Neuronal stem cell (in vitro differentiated cells): Measurements from ENCODE around the gene IMPACT.

Source experiments
- DNase-seq: peaks from one replicate; pipeline ENCODE4 v3.0.0-alpha.2; 2013; ENCODE audit warnings: low spot score
- H2AFZ ChIP-seq: one replicate; pipeline ENCODE4 v1.6.1; 2013; ENCODE audit warnings: mild to moderate bottlenecking, low read length, inconsistent platforms
- H2AK5ac ChIP-seq: 2 replicates; pipeline ENCODE4 v1.6.1; 2013; ENCODE audit warnings: low read depth, mild to moderate bottlenecking, inconsistent platforms, low read length, moderate library complexity, mixed read lengths
- H2BK120ac ChIP-seq: 2 replicates; pipeline ENCODE4 v1.6.1; 2013; ENCODE audit warnings: low read depth, mild to moderate bottlenecking, inconsistent platforms, low read length, moderate library complexity, mixed read lengths
- H2BK12ac ChIP-seq: one replicate; pipeline ENCODE4 v1.6.1; 2013; ENCODE audit warnings: low read length, inconsistent platforms
- H2BK15ac ChIP-seq: 2 replicates; pipeline ENCODE4 v1.6.1; 2013; ENCODE audit warnings: mild to moderate bottlenecking, low read length, inconsistent platforms, mixed read lengths
- H2BK5ac ChIP-seq: one replicate; pipeline ENCODE4 v1.6.1; 2013; ENCODE audit warnings: inconsistent platforms, mild to moderate bottlenecking, low read length, moderate library complexity
- H3K14ac ChIP-seq: one replicate; pipeline ENCODE4 v1.6.1; 2013; ENCODE audit warnings: low read length, inconsistent platforms
- H3K18ac ChIP-seq: 2 replicates; pipeline ENCODE4 v1.6.1; 2013; ENCODE audit warnings: low read length, inconsistent platforms
- H3K23ac ChIP-seq: 2 replicates; pipeline ENCODE4 v1.6.1; 2013; ENCODE audit warnings: low read depth, mild to moderate bottlenecking, mixed read lengths, low read length, inconsistent platforms; ENCODE audit not compliant: poor library complexity
- H3K27ac ChIP-seq: replicated peaks from 3 replicates; pipeline ENCODE4 v1.5.1; 2013; ENCODE audit warnings: low read length, inconsistent platforms
- H3K27me3 ChIP-seq, 3 experiments: 2 replicates each; pipeline ENCODE4 v1.6.1; 2013; ENCODE audit warnings: low read length in 3 of 3, mild to moderate bottlenecking in 2 of 3, inconsistent platforms in 1 of 3, low read depth in 1 of 3, mixed read lengths in 1 of 3, moderate library complexity in 1 of 3; ENCODE audit not compliant: control insufficient read depth in 3 of 3, insufficient read depth in 3 of 3
- H3K36me3 ChIP-seq, 2 donors: replicated peaks in 1 of 2; 2 replicates each; pipeline ENCODE4 v1.6.1; 2013; ENCODE audit warnings: low read length in 2 of 2; ENCODE audit not compliant: control insufficient read depth in 2 of 2, insufficient read depth in 2 of 2
- H3K4ac ChIP-seq: 2 replicates; pipeline ENCODE4 v1.6.1; 2013; ENCODE audit warnings: inconsistent platforms, mild to moderate bottlenecking, low read length, moderate library complexity
- H3K4me1 ChIP-seq, 2 donors: 1 replicate in 1 of 2; 2 replicates in 1 of 2; pipeline ENCODE4 v1.6.1; 2013; ENCODE audit warnings: low read length in 2 of 2, low read depth in 1 of 2; ENCODE audit not compliant: control insufficient read depth in 2 of 2, insufficient read depth in 1 of 2
- H3K4me2 ChIP-seq: one replicate; pipeline ENCODE4 v1.6.1; 2013; ENCODE audit warnings: mild to moderate bottlenecking, low read length, inconsistent platforms; ENCODE audit not compliant: insufficient read depth, poor library complexity, severe bottlenecking
- H3K4me3 ChIP-seq, 2 donors: 2 replicates each; pipeline ENCODE4 v1.5.1; 2013; ENCODE audit warnings: low read length in 2 of 2, mild to moderate bottlenecking in 2 of 2, inconsistent platforms in 1 of 2, moderate library complexity in 1 of 2
- H3K79me1 ChIP-seq: one replicate; pipeline ENCODE4 v1.6.1; 2013; ENCODE audit warnings: low read depth, mild to moderate bottlenecking, inconsistent platforms, low read length, moderate library complexity
- H3K9ac ChIP-seq: one replicate; pipeline ENCODE4 v1.6.1; 2013; ENCODE audit warnings: mild to moderate bottlenecking, low read depth, low read length, inconsistent platforms; ENCODE audit not compliant: poor library complexity
- H3K9me3 ChIP-seq, 2 donors: replicated peaks in 1 of 2; 2 replicates each; pipeline versions ENCODE3 to v1.6.1; 2013; ENCODE audit warnings: low read length in 2 of 2, mild to moderate bottlenecking in 2 of 2, inconsistent platforms in 1 of 2, low read depth in 1 of 2, mixed read lengths in 1 of 2, moderate library complexity in 1 of 2; ENCODE audit not compliant: control insufficient read depth in 2 of 2, insufficient read depth in 1 of 2
- H4K8ac ChIP-seq: one replicate; pipeline ENCODE4 v1.6.1; 2013; ENCODE audit warnings: low read depth, mild to moderate bottlenecking, inconsistent platforms, low read length, moderate library complexity
- H4K91ac ChIP-seq: one replicate; pipeline ENCODE4 v1.6.1; 2013; ENCODE audit warnings: low read length, low read depth, mild to moderate bottlenecking, inconsistent platforms; ENCODE audit not compliant: poor library complexity
- WGBS, 2 donors: extraction: QIAGEN DNeasy Blood & Tissue Kit; methylation state at CpG; one replicate each; pipeline ENCODE4 v1.1.7; 2013; ENCODE audit warnings: missing lambda C conversion rate in 2 of 2, mixed read lengths in 1 of 2; ENCODE audit not compliant: insufficient read length in 2 of 2, insufficient replicate concordance in 1 of 2; ENCODE audit errors: extremely low coverage in 2 of 2; 5-methylcytosine and 5-hydroxymethylcytosine counted together

Gene IMPACT

DNA sequence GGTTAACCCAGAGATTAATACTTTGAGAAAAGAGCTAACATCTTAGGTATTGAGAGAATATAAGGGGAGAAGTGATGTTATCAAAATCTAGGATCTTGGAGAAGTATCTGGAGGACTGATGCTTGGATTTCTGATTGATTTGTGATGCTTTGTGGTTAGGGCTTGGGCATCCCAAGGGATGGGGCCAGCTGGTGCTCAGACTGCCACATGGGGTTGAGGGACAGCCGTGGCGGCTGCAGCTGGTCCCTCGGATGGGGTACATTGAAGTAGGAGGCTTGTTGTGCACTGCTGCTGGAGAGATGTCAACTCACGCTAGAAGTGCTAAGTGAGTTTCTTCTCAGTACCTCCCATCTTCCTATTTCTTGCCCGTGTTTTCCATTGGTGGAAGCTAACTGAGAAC lies 56.4 kb downstream of the IMPACT start:
- Histone ChIP-seq H3K23ac (no peak overlapping the region), H2BK120ac (no peak overlapping the region), H3K27ac (no peak overlapping the region), H3K14ac (no peak overlapping the region), H3K79me1 (no peaks in the 10 kb centered on the region), H3K18ac (no peak overlapping the region), H2BK5ac (no peak overlapping the region), H3K9me3 (no peaks in the 10 kb centered on the region), H4K8ac (peak overlapping the region; percentile 44), H3K36me3 (no peaks in the 10 kb centered on the region), H2AFZ (no peak overlapping the region), H3K4me2 (no peak overlapping the region), H3K4me3 (no peak overlapping the region), H3K4me1 (no peaks in the 10 kb centered on the region), H2AK5ac (no peak overlapping the region), H3K27me3 (peaks cover 0 to 12% (median 0%) of the 10 kb centered on the region in 3 experiments), H3K4ac (no peak overlapping the region), H3K9ac (no peak overlapping the region), H2BK12ac (no peak overlapping the region), H2BK15ac (no peak overlapping the region), H4K91ac (no peak overlapping the region)
- no peak for DNase-seq
- WGBS, 2 donors: no CpG with 5 or more reads among the region's 5 CpGs

GRCh38 chr18:24485681-24486080 lies 59.2 kb downstream of the IMPACT start:
- H3K79me1 ChIP-seq: no peaks in the 10 kb centered on the region
- H3K27me3 ChIP-seq: peaks cover 0 to 12% (median 0%) of the 10 kb centered on the region in 3 experiments
- no peak overlapping the region for H3K14ac ChIP-seq
- no peak overlapping the region for H3K9ac ChIP-seq
- H2BK12ac ChIP-seq: no peak overlapping the region
- no peak overlapping the region for H3K27ac ChIP-seq
- H2BK15ac ChIP-seq: no peak overlapping the region
- H2BK120ac ChIP-seq: no peak overlapping the region
- H4K8ac ChIP-seq: no peak overlapping the region
- peaks cover 0 to 2% of the 10 kb centered on the region in 2 donors for H3K9me3 ChIP-seq
- DNase-seq: no peak
- H3K4me2 ChIP-seq: no peak overlapping the region
- H3K4ac ChIP-seq: no peak overlapping the region
- H2AK5ac ChIP-seq: no peak overlapping the region
- no peak overlapping the region for H3K23ac ChIP-seq
- no peaks in the 10 kb centered on the region for H3K36me3 ChIP-seq
- no peak overlapping the region for H3K4me3 ChIP-seq
- H2AFZ ChIP-seq: no peak overlapping the region
- H3K4me1 ChIP-seq: peaks cover 0 to 1% of the 10 kb centered on the region in 2 donors
- no peak overlapping the region for H2BK5ac ChIP-seq
- no CpG with 5 or more reads among the region's 3 CpGs for WGBS, 2 donors
- no peak overlapping the region for H4K91ac ChIP-seq
- no peak overlapping the region for H3K18ac ChIP-seq

DNA sequence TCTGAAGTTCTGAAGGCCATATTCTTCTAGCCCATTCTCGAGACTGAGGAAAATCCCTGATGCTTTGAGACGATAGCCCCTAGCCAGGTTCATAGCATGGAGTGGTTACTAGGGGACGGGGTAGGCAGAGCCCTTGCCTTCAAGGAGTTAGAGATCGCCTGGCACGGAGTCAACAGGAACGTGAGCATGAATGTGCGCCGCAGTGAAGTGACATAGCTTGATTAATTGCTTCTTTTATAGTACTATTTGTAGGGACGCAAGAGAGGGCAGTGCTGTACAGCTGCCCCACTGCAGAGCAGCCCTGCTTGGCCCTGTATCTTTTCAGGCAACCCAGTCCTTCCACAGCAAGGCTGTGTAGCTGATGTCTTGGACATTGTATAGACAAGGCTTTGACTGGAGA lies 60.2 kb downstream of the IMPACT start:
- no peak overlapping the region for H3K14ac ChIP-seq
- no peak overlapping the region for H3K4ac ChIP-seq
- H3K4me2 ChIP-seq: no peak overlapping the region
- no peak overlapping the region for H3K23ac ChIP-seq
- H4K91ac ChIP-seq: no peak overlapping the region
- H2BK5ac ChIP-seq: no peak overlapping the region
- H3K79me1 ChIP-seq: no peaks in the 10 kb centered on the region
- no peak overlapping the region for H3K4me3 ChIP-seq
- no peak overlapping the region for H2AK5ac ChIP-seq
- H2BK15ac ChIP-seq: no peak overlapping the region
- no peaks in the 10 kb centered on the region for H3K36me3 ChIP-seq
- peaks cover under 1 to 1% of the 10 kb centered on the region in 2 donors for H3K4me1 ChIP-seq
- H2BK120ac ChIP-seq: no peak overlapping the region
- H2BK12ac ChIP-seq: no peak overlapping the region
- no peak overlapping the region for H3K27ac ChIP-seq
- no peak for DNase-seq
- no peak overlapping the region for H2AFZ ChIP-seq
- H3K9ac ChIP-seq: no peak overlapping the region
- H3K27me3 ChIP-seq: peaks cover 0 to 12% (median 0%) of the 10 kb centered on the region in 3 experiments
- H3K9me3 ChIP-seq: peaks cover 0 to 3% of the 10 kb centered on the region in 2 donors
- no peak overlapping the region for H3K18ac ChIP-seq
- no CpG with 5 or more reads among the region's 9 CpGs for WGBS, 2 donors
- no peak overlapping the region for H4K8ac ChIP-seq

GRCh38 chr18:24488824-24489493 lies 62.5 kb downstream of the IMPACT start:
- Histone ChIP-seq H4K91ac (no peak overlapping the region), H2BK5ac (no peak overlapping the region), H3K36me3 (no peaks in the 10 kb centered on the region), H3K4ac (no peak overlapping the region), H3K4me2 (no peak overlapping the region), H2BK120ac (no peak overlapping the region), H3K4me3 (no peak overlapping the region), H2BK12ac (no peak overlapping the region), H3K9me3 (peaks cover 0 to 3% of the 10 kb centered on the region in 2 donors), H3K27me3 (peaks cover 0 to 11% (median 0%) of the 10 kb centered on the region in 3 experiments), H3K27ac (no peak overlapping the region), H3K14ac (no peak overlapping the region), H3K4me1 (peaks cover 1 to 4% of the 10 kb centered on the region in 2 donors), H3K23ac (no peak overlapping the region), H3K9ac (no peak overlapping the region), H4K8ac (no peak overlapping the region), H2BK15ac (no peak overlapping the region), H2AFZ (no peak overlapping the region), H2AK5ac (no peak overlapping the region), H3K18ac (no peak overlapping the region), H3K79me1 (no peaks in the 10 kb centered on the region)
- WGBS, 2 donors: no CpG with 5 or more reads among the region's 7 CpGs
- peak; percentile 36 for DNase-seq
